Measurements from ENCODE around the gene PACS2. TPM values are rescaled to one million over a fixed set of nuclear protein-coding genes. Genes with fewer than 3 reads are reported as not detected.
A peak's percentile ranks its signal among the peaks of the same experiment; 100 is the strongest.
"Not testable (repeated sequence)": the region's sequence is repeated elsewhere in the genome, so short reads cannot be mapped to it uniquely, and the experiment has no call there.

Gene PACS2
- total RNA-seq, 4 donors from 2014 or later: 142 to 225 (median 183) TPM

DNA sequence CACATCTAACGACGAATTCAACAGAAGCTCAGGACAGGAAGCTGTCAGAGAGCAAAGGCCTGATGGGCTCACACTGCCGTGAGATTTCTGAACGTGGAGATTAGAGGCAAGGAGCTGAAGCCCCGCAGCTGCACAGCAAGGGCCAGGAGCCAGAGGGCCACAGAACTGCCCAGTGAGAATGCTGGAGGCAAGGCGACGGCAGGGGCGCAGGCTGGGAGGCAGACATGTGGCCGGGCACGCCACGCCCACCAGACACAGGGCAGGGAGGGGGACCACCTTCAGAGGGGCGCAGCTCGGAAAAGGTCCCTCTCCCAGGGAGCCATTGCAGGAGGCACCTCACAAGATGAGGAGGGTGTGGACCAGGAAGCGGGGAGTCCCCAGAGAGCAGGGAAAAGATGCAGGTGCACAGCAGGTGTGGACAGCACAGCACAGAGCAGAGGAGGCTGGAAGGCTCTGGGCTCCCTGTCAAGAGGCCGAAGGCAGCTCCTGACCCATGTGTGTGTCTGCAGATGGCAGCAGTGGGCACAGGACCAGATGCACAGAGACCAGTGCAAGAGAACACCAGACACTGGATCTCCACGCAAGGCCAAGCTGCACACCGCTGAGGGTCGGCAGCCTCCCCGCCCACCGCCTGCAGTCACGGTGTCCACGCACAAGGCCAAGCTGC is 43.2 kb upstream of the PACS2 start:
- H3K4me1 ChIP-seq: peaks cover 0 to 17% (median 0%) of the 10 kb centered on the region in 4 donors
- H3K9me3 ChIP-seq: no peaks in the 10 kb centered on the region
- H3K27ac ChIP-seq: no peak overlapping the region
- no peak overlapping the region for H3K4me3 ChIP-seq
- no peaks in the 10 kb centered on the region for H3K27me3 ChIP-seq
- DNase-seq (ENCODE audit: low spot score in 2 of 2): no peak
- WGBS, 2 donors: 83 to 85% methylated on average over 17 to 19 of the region's 22 CpGs
- H3K36me3 ChIP-seq: peaks cover 0 to 49% (median 0%) of the 10 kb centered on the region in 3 donors
- no peak for TF ChIP-seq POLR2A (IDR thresholded peaks at IDR 0.05)
- TF ChIP-seq, protein P1, sequence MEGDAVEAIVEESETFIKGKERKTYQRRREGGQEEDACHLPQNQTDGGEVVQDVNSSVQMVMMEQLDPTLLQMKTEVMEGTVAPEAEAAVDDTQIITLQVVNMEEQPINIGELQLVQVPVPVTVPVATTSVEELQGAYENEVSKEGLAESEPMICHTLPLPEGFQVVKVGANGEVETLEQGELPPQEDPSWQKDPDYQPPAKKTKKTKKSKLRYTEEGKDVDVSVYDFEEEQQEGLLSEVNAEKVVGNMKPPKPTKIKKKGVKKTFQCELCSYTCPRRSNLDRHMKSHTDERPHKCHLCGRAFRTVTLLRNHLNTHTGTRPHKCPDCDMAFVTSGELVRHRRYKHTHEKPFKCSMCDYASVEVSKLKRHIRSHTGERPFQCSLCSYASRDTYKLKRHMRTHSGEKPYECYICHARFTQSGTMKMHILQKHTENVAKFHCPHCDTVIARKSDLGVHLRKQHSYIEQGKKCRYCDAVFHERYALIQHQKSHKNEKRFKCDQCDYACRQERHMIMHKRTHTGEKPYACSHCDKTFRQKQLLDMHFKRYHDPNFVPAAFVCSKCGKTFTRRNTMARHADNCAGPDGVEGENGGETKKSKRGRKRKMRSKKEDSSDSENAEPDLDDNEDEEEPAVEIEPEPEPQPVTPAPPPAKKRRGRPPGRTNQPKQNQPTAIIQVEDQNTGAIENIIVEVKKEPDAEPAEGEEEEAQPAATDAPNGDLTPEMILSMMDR (IDR thresholded peaks at IDR 0.05): no peak
- TF ChIP-seq EP300 (IDR thresholded peaks at IDR 0.05): no peak

DNA sequence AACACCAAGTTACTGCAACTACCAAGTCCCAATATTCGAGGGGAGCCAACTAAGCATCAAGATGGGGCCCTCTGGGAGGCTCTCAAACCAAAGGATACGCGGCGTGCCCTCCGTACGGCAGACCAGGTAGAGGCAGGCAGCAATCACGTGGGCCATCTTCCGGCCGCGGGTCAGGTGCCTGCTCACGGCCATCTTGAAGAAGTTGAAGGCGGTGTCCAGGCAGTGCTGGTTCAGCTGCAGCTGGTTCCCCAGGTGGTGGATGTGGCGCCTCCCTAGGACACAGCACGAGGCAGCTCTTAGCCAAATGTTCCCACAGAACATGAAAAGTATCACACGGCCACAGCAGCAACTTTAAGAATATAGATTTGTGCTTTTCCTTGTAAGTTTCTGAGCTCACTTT is 41.9 kb upstream of the PACS2 start:
- Histone ChIP-seq H3K27me3 (no peaks in the 10 kb centered on the region), H3K36me3 (peaks cover 0 to 37% (median 0%) of the 10 kb centered on the region in 3 donors), H3K27ac (no peak overlapping the region), H3K4me1 (peaks cover 0 to 20% (median 0%) of the 10 kb centered on the region in 4 donors), H3K9me3 (no peaks in the 10 kb centered on the region), H3K4me3 (no peak overlapping the region)
- TF ChIP-seq EP300 (IDR thresholded peaks at IDR 0.05) (no peak), POLR2A (IDR thresholded peaks at IDR 0.05) (no peak)
- TF ChIP-seq, protein P1 (IDR thresholded peaks at IDR 0.05): no peak
- no peak for DNase-seq (ENCODE audit: low spot score in 2 of 2)
- 86 to 91% methylated on average over 15 of the region's 15 CpGs for WGBS, 2 donors

DNA sequence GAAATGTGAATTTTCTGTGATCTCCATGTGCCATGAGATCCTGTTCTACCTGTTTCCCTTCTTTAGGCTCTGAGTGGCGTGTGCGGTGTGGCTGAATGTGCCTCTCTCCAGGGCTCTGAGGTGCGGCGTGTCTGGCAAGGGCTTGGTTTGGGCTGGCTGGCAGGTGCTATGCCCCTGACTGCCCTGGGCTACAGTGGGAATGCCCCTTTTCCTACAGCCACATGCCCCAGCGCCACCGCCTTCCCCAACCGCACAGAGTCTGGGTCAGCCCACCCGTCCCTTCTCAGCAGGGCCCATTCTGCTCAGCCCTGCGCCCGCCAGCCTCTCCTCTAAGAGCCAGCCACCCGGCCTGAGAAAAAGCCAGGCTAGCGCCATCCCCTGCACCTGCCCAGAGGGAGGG is 41.5 kb upstream of the PACS2 start:
- no peaks in the 10 kb centered on the region for H3K9me3 ChIP-seq
- WGBS, 2 donors: 85% methylated on average over 12 of the region's 12 CpGs
- peaks cover 0 to 32% (median 0%) of the 10 kb centered on the region in 3 donors for H3K36me3 ChIP-seq
- H3K27ac ChIP-seq: no peak overlapping the region
- H3K4me3 ChIP-seq: no peak overlapping the region
- DNase-seq (ENCODE audit: low spot score in 2 of 2): no peak
- TF ChIP-seq, protein P1 (IDR thresholded peaks at IDR 0.05): no peak
- TF ChIP-seq POLR2A (IDR thresholded peaks at IDR 0.05): no peak
- H3K4me1 ChIP-seq: peaks cover 0 to 20% (median 0%) of the 10 kb centered on the region in 4 donors
- no peaks in the 10 kb centered on the region for H3K27me3 ChIP-seq

- TF ChIP-seq EP300 (IDR thresholded peaks at IDR 0.05): no peak
- no peak for TF ChIP-seq POLR2A (IDR thresholded peaks at IDR 0.05)
- TF ChIP-seq, protein P1 (IDR thresholded peaks at IDR 0.05): no peak
- no peak overlapping the region for H3K4me3 ChIP-seq
- peaks cover 0 to 20% (median 0%) of the 10 kb centered on the region in 4 donors for H3K4me1 ChIP-seq
- H3K9me3 ChIP-seq: no peaks in the 10 kb centered on the region
- no peaks in the 10 kb centered on the region for H3K27me3 ChIP-seq
- no peak for DNase-seq (ENCODE audit: low spot score in 2 of 2)
- H3K27ac ChIP-seq: no peak overlapping the region
- 83 to 96% methylated on average over 2 to 4 of the region's 6 CpGs for WGBS, 2 donors
- H3K36me3 ChIP-seq: peaks cover 0 to 18% (median 0%) of the 10 kb centered on the region in 3 donors
These were observed 39.9 kb upstream of the PACS2 start for GRCh38 chr14:105274637-105275036.

DNA sequence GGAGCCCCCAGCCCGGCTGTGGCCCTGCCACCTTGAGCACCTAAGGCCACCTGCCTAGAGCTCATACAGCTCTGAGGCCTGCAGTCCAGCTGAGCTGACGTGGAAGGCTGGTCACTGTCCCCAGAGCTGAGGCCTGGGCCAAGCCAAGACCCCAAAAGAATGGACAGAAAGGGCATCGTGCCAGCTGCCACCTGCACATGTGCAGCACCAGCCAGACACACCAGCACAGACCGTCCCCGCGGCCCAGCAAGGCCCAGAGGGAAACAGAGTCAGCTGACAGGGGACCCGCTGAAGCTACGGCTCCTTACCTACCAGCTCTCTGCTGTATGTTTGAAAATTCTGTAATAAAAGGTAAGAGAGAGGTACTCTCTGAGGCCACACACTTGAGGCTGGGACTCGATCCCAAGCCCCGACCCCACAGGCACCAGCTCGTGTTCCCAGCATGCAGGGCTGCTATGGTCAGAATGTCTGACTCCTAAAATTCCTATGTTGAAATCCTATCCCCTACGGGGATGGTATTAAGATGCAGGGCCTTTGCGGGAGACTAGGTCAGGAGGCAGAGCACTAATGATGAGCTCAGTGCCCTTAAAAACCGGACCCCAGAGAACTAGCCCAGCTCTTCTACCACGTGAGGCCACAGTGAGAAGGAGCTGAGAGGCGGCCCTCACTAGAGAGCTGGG is 39.1 kb upstream of the PACS2 start:
- 58 to 71% methylated on average over 11 to 12 of the region's 16 CpGs for WGBS, 2 donors
- Histone ChIP-seq H3K9me3 (no peaks in the 10 kb centered on the region), H3K4me3 (no peak overlapping the region), H3K27me3 (no peaks in the 10 kb centered on the region), H3K36me3 (peaks cover 0 to 23% (median 0%) of the 10 kb centered on the region in 3 donors), H3K4me1 (peaks cover 0 to 20% (median 0%) of the 10 kb centered on the region in 4 donors), H3K27ac (peak overlapping the region in 1 of 4 donors; percentile 12)
- peak in 1 of 2 donors; percentile 29 for DNase-seq (ENCODE audit: low spot score in 2 of 2)
- TF ChIP-seq EP300 (IDR thresholded peaks at IDR 0.05): peak in 1 of 2 donors; percentile 70
- TF ChIP-seq, protein P1 (IDR thresholded peaks at IDR 0.05): no peak

DNA sequence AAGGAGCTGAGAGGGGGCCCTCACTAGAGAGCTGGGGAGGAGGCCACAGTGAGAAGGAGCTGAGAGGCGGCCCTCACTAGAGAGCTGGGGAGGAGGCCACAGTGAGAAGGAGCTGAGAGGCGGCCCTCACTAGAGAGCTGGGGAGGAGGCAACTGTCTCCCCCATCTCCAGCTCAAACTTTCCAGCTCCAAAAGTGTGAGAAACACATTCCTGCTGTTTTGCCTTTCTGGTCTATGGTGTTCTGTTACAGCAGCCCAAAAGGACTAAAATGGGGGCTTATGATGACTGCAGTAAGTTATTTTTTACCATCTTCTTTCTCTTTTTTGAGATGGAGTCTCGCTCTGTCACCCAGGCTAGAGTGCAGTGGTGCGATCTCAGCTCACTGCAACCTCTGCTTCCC is 37.1 kb upstream of the PACS2 start:
- H3K4me3 ChIP-seq; H3K27ac ChIP-seq; H3K9me3 ChIP-seq; H3K27me3 ChIP-seq; DNase-seq (ENCODE audit: low spot score in 2 of 2): not testable (repeated sequence)
- peaks cover 0 to 33% (median 0%) of the 10 kb centered on the region in 4 donors for H3K4me1 ChIP-seq
- H3K36me3 ChIP-seq: peaks cover 0 to 20% (median 0%) of the 10 kb centered on the region in 3 donors
- WGBS, 2 donors: 63 to 75% methylated on average over 2 to 3 of the region's 4 CpGs
